ENCODE results near the gene LLGL2.

DNA sequence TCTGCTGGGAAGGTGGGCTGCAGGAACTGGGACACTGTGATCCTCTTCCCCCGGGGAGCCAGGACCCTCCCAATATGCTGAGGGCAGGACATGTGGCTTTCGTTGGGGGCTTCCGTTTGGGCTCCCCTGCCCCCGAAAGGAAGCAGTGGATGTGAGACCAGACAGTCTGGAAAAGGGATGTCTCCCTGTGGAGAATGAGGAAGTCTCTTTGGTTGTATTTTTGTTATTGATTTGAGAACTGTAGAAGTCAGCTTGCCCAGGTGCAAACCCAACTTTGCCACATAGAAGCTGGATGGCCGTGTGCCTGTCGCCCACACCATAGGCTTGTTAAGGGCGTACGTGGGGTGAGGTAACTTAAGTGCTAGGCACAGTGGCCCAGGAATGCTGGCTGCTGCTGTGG lies 18.8 kb downstream of the LLGL2 start:
- TF ChIP-seq POLR2AphosphoS5 (IDR thresholded peaks at IDR 0.05) (no peak), EP300 (IDR thresholded peaks at IDR 0.05; ENCODE audit: low read depth) (no peak)
- TF ChIP-seq, protein P1, sequence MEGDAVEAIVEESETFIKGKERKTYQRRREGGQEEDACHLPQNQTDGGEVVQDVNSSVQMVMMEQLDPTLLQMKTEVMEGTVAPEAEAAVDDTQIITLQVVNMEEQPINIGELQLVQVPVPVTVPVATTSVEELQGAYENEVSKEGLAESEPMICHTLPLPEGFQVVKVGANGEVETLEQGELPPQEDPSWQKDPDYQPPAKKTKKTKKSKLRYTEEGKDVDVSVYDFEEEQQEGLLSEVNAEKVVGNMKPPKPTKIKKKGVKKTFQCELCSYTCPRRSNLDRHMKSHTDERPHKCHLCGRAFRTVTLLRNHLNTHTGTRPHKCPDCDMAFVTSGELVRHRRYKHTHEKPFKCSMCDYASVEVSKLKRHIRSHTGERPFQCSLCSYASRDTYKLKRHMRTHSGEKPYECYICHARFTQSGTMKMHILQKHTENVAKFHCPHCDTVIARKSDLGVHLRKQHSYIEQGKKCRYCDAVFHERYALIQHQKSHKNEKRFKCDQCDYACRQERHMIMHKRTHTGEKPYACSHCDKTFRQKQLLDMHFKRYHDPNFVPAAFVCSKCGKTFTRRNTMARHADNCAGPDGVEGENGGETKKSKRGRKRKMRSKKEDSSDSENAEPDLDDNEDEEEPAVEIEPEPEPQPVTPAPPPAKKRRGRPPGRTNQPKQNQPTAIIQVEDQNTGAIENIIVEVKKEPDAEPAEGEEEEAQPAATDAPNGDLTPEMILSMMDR (IDR thresholded peaks at IDR 0.05): no peak

Data from transverse colon (tissue), 4 donors.